ENCODE data around the gene ULK3. TPM values are rescaled to one million over a fixed set of nuclear protein-coding genes. Genes with fewer than 3 reads are reported as not detected.

ULK3 gene
- polyA plus RNA-seq, 3 donors from 2014 or later = 26.0 to 48.4 (median 32.0) TPM

- Mint-ChIP-seq H3K36me3 (peaks cover 0 to 20% (median 16%) of the 10 kb centered on the region in 3 donors), H3K9me3 (no peaks in the 10 kb centered on the region), H3K4me3 (peak overlapping the region; percentile 70 to 89 (median 85)), H3K27me3 (ENCODE audit: low read depth in 3 of 3) (peaks cover 7 to 19% (median 8%) of the 10 kb centered on the region in 3 donors), H3K27ac (peak overlapping the region; percentile 92 to 100 (median 97)), H3K4me1 (peaks cover 94% of the 10 kb centered on the region in 2 donors)
- peak; percentile 73 to 79 (median 73) for DNase-seq
These were observed 49.6 kb downstream of the ULK3 start for GRCh38 chr15:74793135-74794028.

GRCh38 chr15:74792227-74793016, 50.5 kb downstream of the ULK3 start:
- peak overlapping the region; percentile 92 to 100 (median 97) for H3K27ac Mint-ChIP-seq
- no peak for DNase-seq

GRCh38 chr15:74791667-74792066, 51.3 kb downstream of the ULK3 start:
- DNase-seq = no peak
- H3K27me3 Mint-ChIP-seq (ENCODE audit: low read depth in 3 of 3) = peaks cover 13 to 29% (median 19%) of the 10 kb centered on the region in 3 donors
- H3K9me3 Mint-ChIP-seq = no peaks in the 10 kb centered on the region
- H3K36me3 Mint-ChIP-seq = peaks cover 0 to 20% (median 16%) of the 10 kb centered on the region in 3 donors
- H3K27ac Mint-ChIP-seq = peak overlapping the region; percentile 92 to 100 (median 97)
- H3K4me1 Mint-ChIP-seq = peaks cover 96% of the 10 kb centered on the region in 2 donors
- peak overlapping the region; percentile 78 to 98 (median 88) for H3K4me3 Mint-ChIP-seq

More at GRCh38 chr15:74792227-74793016, 50.5 kb downstream of the ULK3 start:
- Mint-ChIP-seq H3K4me1 (peaks cover 94% of the 10 kb centered on the region in 2 donors), H3K27me3 (ENCODE audit: low read depth in 3 of 3) (peaks cover 13 to 21% (median 13%) of the 10 kb centered on the region in 3 donors), H3K36me3 (peaks cover 0 to 20% (median 16%) of the 10 kb centered on the region in 3 donors), H3K9me3 (no peaks in the 10 kb centered on the region), H3K4me3 (peak overlapping the region; percentile 73 to 89 (median 85))

DNA sequence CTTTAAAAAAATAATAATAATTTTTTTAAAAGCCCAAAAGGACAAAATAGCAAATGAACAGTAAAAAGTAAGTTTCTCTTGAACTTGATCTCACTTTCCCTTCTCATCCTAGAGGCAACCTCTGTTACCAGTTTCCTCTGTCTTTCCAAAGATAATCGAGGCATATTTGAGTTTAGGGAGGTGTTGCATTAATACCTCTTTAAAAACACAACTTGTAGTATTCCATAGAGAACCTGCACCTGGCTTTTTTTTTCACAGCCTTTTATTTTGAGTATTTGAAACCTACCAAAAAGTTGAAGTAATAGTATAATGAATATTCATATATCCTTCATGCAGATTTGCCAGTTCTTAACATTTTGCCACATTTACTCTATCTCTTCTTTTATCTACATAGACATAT, 51.9 kb downstream of the ULK3 start:
- Mint-ChIP-seq H3K27me3 (ENCODE audit: low read depth in 3 of 3) (peaks cover 13 to 32% (median 23%) of the 10 kb centered on the region in 3 donors), H3K36me3 (peaks cover 0 to 16% (median 13%) of the 10 kb centered on the region in 3 donors), H3K27ac (peak overlapping the region; percentile 92 to 100 (median 97)), H3K9me3 (no peaks in the 10 kb centered on the region), H3K4me3 (peak overlapping the region; percentile 85 to 98 (median 89)), H3K4me1 (peaks cover 95 to 96% of the 10 kb centered on the region in 2 donors)
- no peak for DNase-seq

DNA sequence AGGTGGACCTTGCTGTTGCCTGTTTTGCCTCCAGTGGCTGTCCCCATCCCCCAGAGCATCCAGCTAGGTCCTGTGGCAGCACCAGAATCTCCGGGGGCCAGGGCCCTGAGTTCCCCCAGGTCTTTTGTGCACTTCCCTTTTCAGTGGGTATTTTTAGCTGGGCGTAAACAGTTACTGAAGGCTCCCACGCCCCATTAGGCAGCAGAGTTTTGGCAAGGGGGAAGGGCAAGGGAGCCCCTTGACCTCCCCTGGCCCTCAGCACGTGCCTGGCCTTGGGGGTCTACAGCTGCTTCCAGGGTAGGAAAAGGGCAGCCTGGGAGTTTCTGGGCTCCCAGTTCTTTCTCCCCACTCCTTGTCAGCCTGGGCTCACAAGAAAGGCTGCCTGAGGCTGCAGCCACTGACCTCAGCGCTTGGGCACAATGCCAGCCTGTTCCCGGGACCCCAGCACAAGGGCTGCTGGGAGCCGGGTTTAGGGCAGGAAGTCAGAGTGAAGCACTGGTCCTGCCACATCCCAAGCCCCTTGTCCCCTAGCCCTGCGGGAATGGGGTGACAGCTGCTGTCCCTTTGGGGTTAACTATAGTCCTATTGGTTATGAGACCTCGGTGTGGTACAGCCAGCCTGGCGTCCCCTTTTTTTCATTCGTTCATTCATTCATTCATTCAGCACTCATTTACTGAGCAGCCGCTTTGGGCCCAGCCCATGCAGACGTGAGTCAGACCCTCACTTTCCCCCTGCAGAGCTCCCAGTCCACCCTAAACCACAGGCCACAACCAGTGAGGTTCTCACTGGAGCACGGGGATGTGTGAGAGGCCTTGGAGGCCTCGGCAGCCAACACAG, 52.7 kb downstream of the ULK3 start:
- peaks cover 95 to 96% of the 10 kb centered on the region in 2 donors for H3K4me1 Mint-ChIP-seq
- peak overlapping the region; percentile 92 to 100 (median 100) for H3K27ac Mint-ChIP-seq
- peaks cover 18 to 39% (median 31%) of the 10 kb centered on the region in 3 donors for H3K27me3 Mint-ChIP-seq (ENCODE audit: low read depth in 3 of 3)
- H3K36me3 Mint-ChIP-seq = peaks cover 0 to 15% (median 12%) of the 10 kb centered on the region in 3 donors
- DNase-seq = peak in 1 of 3 donors; percentile 44
- no peaks in the 10 kb centered on the region for H3K9me3 Mint-ChIP-seq
- H3K4me3 Mint-ChIP-seq = peak overlapping the region; percentile 88 to 99 (median 97)

GRCh38 chr15:74789741-74790079, 53.2 kb downstream of the ULK3 start:
- DNase-seq = no peak
- Mint-ChIP-seq H3K27me3 (ENCODE audit: low read depth in 3 of 3) (peaks cover 18 to 44% (median 31%) of the 10 kb centered on the region in 3 donors), H3K36me3 (peaks cover 0 to 18% (median 12%) of the 10 kb centered on the region in 3 donors), H3K4me1 (peaks cover 95 to 96% of the 10 kb centered on the region in 2 donors), H3K4me3 (peak overlapping the region; percentile 88 to 99 (median 97)), H3K27ac (peak overlapping the region; percentile 92 to 100 (median 100)), H3K9me3 (no peaks in the 10 kb centered on the region)

- Mint-ChIP-seq H3K27me3 (ENCODE audit: low read depth in 3 of 3) (peaks cover 18 to 46% (median 31%) of the 10 kb centered on the region in 3 donors), H3K27ac (peak overlapping the region; percentile 92 to 100 (median 100)), H3K4me1 (peaks cover 94 to 97% of the 10 kb centered on the region in 2 donors), H3K4me3 (peak overlapping the region; percentile 88 to 99 (median 97)), H3K9me3 (no peaks in the 10 kb centered on the region), H3K36me3 (peaks cover 0 to 19% (median 11%) of the 10 kb centered on the region in 3 donors)
- DNase-seq = no peak
These were observed 53.8 kb downstream of the ULK3 start for GRCh38 chr15:74789171-74789631.

DNA sequence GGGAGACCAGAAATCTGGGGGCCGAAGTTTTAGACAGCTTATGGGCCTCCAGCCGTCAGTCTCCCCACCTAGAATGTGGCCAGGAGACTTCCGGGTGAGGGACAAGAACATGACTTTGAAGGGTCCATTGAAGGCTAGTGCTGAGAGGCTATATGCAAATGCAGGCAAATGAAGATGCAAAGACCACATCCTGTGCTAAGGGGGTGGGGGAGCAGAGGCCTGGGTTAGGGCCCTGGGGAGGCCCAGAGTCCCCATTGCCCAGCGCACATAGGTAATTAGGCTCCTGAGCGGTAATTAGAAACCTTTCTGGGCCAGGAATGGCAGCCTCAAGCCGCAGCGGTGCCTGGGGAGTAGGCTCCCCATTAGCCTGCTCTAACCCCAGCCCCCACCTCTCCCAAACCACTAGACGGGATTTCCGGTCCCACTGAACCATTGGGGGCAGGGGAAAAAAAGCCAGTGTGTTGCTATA, 54.2 kb downstream of the ULK3 start:
- H3K4me3 Mint-ChIP-seq = peak overlapping the region; percentile 88 to 99 (median 97)
- no peaks in the 10 kb centered on the region for H3K9me3 Mint-ChIP-seq
- H3K27me3 Mint-ChIP-seq (ENCODE audit: low read depth in 3 of 3) = peaks cover 19 to 46% (median 31%) of the 10 kb centered on the region in 3 donors
- peak; percentile 81 to 82 (median 82) for DNase-seq
- peaks cover 0 to 19% (median 11%) of the 10 kb centered on the region in 3 donors for H3K36me3 Mint-ChIP-seq
- peak overlapping the region; percentile 92 to 100 (median 100) for H3K27ac Mint-ChIP-seq
- peaks cover 96 to 99% of the 10 kb centered on the region in 2 donors for H3K4me1 Mint-ChIP-seq

DNA sequence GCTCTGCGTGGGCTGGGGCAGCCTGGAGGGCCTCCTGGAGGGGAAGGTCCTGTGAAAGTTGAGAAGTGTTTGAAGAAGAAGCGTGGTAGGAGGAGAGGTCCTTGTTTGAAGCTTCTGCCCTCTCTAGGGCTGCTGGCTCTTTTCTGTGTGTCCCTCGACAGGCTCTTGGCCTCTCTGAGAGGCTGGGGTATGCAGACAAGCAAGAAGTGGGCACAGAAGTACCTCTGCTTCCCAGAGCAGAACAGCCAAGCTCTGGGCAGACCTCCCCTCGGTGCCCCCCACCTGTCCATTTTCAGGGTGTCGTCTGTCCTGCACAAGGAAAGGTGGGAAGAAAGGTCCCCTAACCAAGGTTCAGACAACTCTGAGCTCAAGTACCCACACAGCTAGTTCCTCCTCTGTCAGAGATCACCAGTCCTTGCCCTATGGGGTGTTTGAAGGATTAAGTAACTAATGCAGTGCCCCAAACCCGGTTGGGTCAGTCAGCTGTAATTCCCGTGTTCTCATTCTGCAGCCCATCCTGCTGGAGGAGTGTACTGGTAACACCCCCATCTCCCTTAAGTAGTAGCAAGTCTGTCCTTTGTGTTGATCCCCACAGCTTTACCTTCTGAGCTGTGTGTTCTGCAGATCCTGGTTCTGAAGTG, 54.8 kb downstream of the ULK3 start:
- peak overlapping the region; percentile 88 to 99 (median 97) for H3K4me3 Mint-ChIP-seq

GRCh38 chr15:74787251-74788041, 55.5 kb downstream of the ULK3 start:
- Mint-ChIP-seq H3K4me3 (peak overlapping the region; percentile 88 to 99 (median 97)), H3K27me3 (ENCODE audit: low read depth in 3 of 3) (peaks cover 19 to 54% (median 33%) of the 10 kb centered on the region in 3 donors), H3K36me3 (peaks cover 0 to 19% (median 11%) of the 10 kb centered on the region in 3 donors), H3K9me3 (no peaks in the 10 kb centered on the region), H3K27ac (peak overlapping the region; percentile 92 to 100 (median 100)), H3K4me1 (peaks cover 90 to 94% of the 10 kb centered on the region in 2 donors)
- DNase-seq = peak; percentile 96 to 98 (median 97)

More for the DNA sequence above, 54.8 kb downstream of the ULK3 start:
- Mint-ChIP-seq H3K36me3 (peaks cover 0 to 19% (median 11%) of the 10 kb centered on the region in 3 donors), H3K27ac (peak overlapping the region; percentile 92 to 100 (median 100)), H3K4me1 (peaks cover 96 to 99% of the 10 kb centered on the region in 2 donors), H3K9me3 (no peaks in the 10 kb centered on the region), H3K27me3 (ENCODE audit: low read depth in 3 of 3) (peaks cover 19 to 50% (median 33%) of the 10 kb centered on the region in 3 donors)
- no peak for DNase-seq

DNA sequence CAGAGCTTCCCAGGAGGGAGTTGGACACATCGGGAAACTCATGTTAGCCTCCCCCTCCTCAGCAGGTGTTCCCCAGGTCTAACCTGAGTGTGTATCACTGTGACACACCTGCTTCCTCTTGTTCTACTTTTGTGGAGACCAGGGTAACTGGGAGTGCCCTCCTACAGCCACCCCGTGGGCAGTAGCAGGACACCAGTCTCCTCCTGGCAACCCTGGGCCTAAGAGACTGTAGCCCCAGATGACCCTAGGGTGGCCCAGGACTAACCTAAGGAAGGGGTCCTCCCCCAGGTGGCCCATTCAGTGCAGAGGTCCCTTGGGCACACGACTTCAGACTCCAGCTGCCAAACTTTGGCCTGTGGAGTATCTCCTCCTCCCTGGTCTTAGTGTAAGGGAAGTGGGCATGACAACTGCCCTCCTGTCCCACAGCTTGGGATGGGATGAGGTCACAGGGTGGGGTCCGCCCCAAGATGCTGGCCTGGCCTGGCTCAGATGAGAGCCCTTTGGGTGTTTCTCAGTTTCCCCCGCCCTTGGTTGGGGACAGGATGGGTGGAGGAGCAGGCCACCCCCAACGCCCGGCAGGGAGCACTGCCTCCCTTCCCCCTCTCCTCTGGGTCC, 56.3 kb downstream of the ULK3 start:
- peak overlapping the region; percentile 92 to 100 (median 100) for H3K27ac Mint-ChIP-seq
- no peak for DNase-seq
- no peaks in the 10 kb centered on the region for H3K9me3 Mint-ChIP-seq
- peak overlapping the region; percentile 88 to 99 (median 97) for H3K4me3 Mint-ChIP-seq
- H3K36me3 Mint-ChIP-seq = peaks cover 0 to 15% (median 6%) of the 10 kb centered on the region in 3 donors
- peaks cover 83 to 87% of the 10 kb centered on the region in 2 donors for H3K4me1 Mint-ChIP-seq
- peaks cover 17 to 55% (median 34%) of the 10 kb centered on the region in 3 donors for H3K27me3 Mint-ChIP-seq (ENCODE audit: low read depth in 3 of 3)
